HCT116 (cell line): ENCODE data around the gene HMGN3. TPM values are rescaled to one million over a fixed set of nuclear protein-coding genes. Genes with fewer than 3 reads are reported as not detected.

Source experiments
- ATAC-seq: fragments of 200-7000 bp; cut with Tn5 transposase; 2 replicates; pipeline ENCODE4 v1.9.1; 2020; ENCODE audit warnings: mild to moderate bottlenecking, moderate library complexity
- BruUV-seq: library from RNA; stranded (reverse); fragments of 400-500 nt; replicated peaks from 2 replicates; lab custom pipeline; 2021; lab: Mats Ljungman, UMichigan
- CTCF ChIA-PET: fragments of 300-600 bp; sonication (Branson Sonifier 250); formaldehyde crosslinking; loops from one replicate; lab custom pipeline; 2021; ENCODE audit warnings: antibody characterized with exemption; lab: Charles Lee
- POLR2A ChIA-PET: fragments of 300-600, 350-600 bp; sonication (Branson Sonifier 250); formaldehyde crosslinking; loops from one replicate; lab custom pipeline; 2021; ENCODE audit warnings: antibody characterized with exemption; lab: Charles Lee
- RAD21 ChIA-PET, 2 experiments: fragments of 300-600 bp; sonication (Branson Sonifier 250); formaldehyde crosslinking; loops; one replicate each; lab custom pipeline; 2023; ENCODE audit warnings: low total read pairs in 2 of 2; ENCODE audit not compliant: uncharacterized antibody in 2 of 2, unreplicated experiment in 2 of 2, low non-redundant PET in 1 of 2; lab: Charles Lee
- DNase-seq: peaks from one replicate; pipeline ENCODE4 v3.0.0-alpha.2; 2010; ENCODE audit warnings: low read depth, low spot score
- H2AFZ ChIP-seq: fragments of 200-600 bp; shearing (Covaris generic), sonication (generic); 2 replicates; pipeline ENCODE4 v1.6.1; 2017; ENCODE audit warnings: low read depth, mixed run types, mixed read lengths, antibody characterized with exemption, low read length; ENCODE audit not compliant: poor library complexity, severe bottlenecking
- H3K27ac ChIP-seq: 2 replicates; pipeline ENCODE4 v1.5.1; 2012; ENCODE audit warnings: low read depth, low read length
- H3K27me3 ChIP-seq: fragments of 200-600 bp; sonication (generic); 2 replicates; pipeline ENCODE4 v1.6.1; 2016; ENCODE audit warnings: mixed run types, low read length, mixed read lengths; ENCODE audit not compliant: insufficient read depth
- H3K36me3 ChIP-seq, 2 experiments: fragments of 200-500 bp in 1 of 2; fragments of 200-600 bp in 1 of 2; sonication (Bioruptor generic) in 1 of 2; sonication (generic) in 1 of 2; 2 replicates each; pipeline versions ENCODE4 v1.5.1 to v1.6.1; 2014 to 2016; ENCODE audit warnings: low read length in 2 of 2, inconsistent platforms in 1 of 2, mixed read lengths in 1 of 2, mixed run types in 1 of 2; ENCODE audit not compliant: insufficient read depth in 2 of 2, control insufficient read depth in 1 of 2
- H3K4me1 ChIP-seq, 2 experiments: fragments of 200-600 bp in 1 of 2; sonication (generic) in 1 of 2; 2 replicates each; pipeline versions ENCODE4 v1.5.1 to v1.6.1; 2012 to 2017; ENCODE audit warnings: low read length in 2 of 2, inconsistent platforms in 1 of 2, mild to moderate bottlenecking in 1 of 2, mixed read lengths in 1 of 2, mixed run types in 1 of 2, moderate library complexity in 1 of 2; ENCODE audit not compliant: insufficient read depth in 2 of 2, control insufficient read depth in 1 of 2
- H3K4me2 ChIP-seq: fragments of 200-600 bp; sonication (generic); 2 replicates; pipeline ENCODE4 v1.6.1; 2017; ENCODE audit warnings: mixed run types, low read length, mixed read lengths
- H3K4me3 ChIP-seq, 2 experiments: fragments of 200-600 bp in 1 of 2; sonication (generic) in 1 of 2; replicated peaks in 1 of 2; 2 replicates each; pipeline ENCODE4 v1.5.1; 2011 to 2016; ENCODE audit warnings: low read length in 2 of 2, control low read depth in 1 of 2, low read depth in 1 of 2, mild to moderate bottlenecking in 1 of 2, mixed read lengths in 1 of 2, mixed run types in 1 of 2
- H3K79me2 ChIP-seq: fragments of 200-600 bp; sonication (generic); 2 replicates; pipeline ENCODE4 v1.6.1; 2017; ENCODE audit warnings: mild to moderate bottlenecking, mixed run types, low read length, moderate library complexity, mixed read lengths; ENCODE audit not compliant: insufficient read depth
- H3K9ac ChIP-seq: fragments of 200-600 bp; sonication (generic); 2 replicates; pipeline ENCODE4 v1.6.1; 2016; ENCODE audit warnings: low read length, mixed read lengths
- H3K9me2 ChIP-seq: fragments of 200-600 bp; sonication (generic), shearing (Covaris generic); 2 replicates; pipeline ENCODE4 v1.6.1; 2017; ENCODE audit warnings: mixed run types, mild to moderate bottlenecking, moderate library complexity; ENCODE audit not compliant: insufficient read depth
- H3K9me3 ChIP-seq, 2 experiments: fragments of 200-500 bp in 1 of 2; fragments of 200-600 bp in 1 of 2; sonication (Bioruptor generic) in 1 of 2; sonication (generic) in 1 of 2; 2 replicates each; pipeline ENCODE4 v1.6.1; 2014 to 2017; ENCODE audit warnings: low read length in 2 of 2, mixed read lengths in 2 of 2, inconsistent platforms in 1 of 2, low read depth in 1 of 2, mild to moderate bottlenecking in 1 of 2, mixed run types in 1 of 2, moderate library complexity in 1 of 2; ENCODE audit not compliant: control insufficient read depth in 1 of 2, insufficient read depth in 1 of 2
- H4K20me1 ChIP-seq: fragments of 200-600 bp; sonication (generic), shearing (Covaris generic); 2 replicates; pipeline ENCODE4 v1.6.1; 2017; ENCODE audit warnings: mixed run types, mild to moderate bottlenecking, moderate library complexity; ENCODE audit not compliant: insufficient read depth
- CTCF ChIP-seq, 3 experiments: fragments of 200-600 bp in 1 of 3; sonication (generic) in 1 of 3; IDR thresholded peaks in 2 of 3; conservative IDR thresholded peaks in 1 of 3; 2 replicates each; pipeline ENCODE4 v1.5.1; 2012 to 2017; ENCODE audit warnings: low read depth in 2 of 3, low read length in 2 of 3, antibody characterized with exemption in 1 of 3, borderline replicate concordance in 1 of 3, control low read depth in 1 of 3, mild to moderate bottlenecking in 1 of 3, mixed read lengths in 1 of 3, mixed run types in 1 of 3, moderate library complexity in 1 of 3; ENCODE audit not compliant: insufficient read depth in 1 of 3
- ELF1 ChIP-seq: IDR thresholded peaks from 2 replicates; pipeline ENCODE4 v1.6.1; 2012; ENCODE audit warnings: low read depth, borderline replicate concordance
- EZH2 ChIP-seq: fragments of 200-600 bp; sonication (generic); IDR thresholded peaks from 2 replicates; pipeline ENCODE4 v1.6.1; 2017; ENCODE audit warnings: antibody characterized with exemption, mixed run types
- FOSL1 ChIP-seq: IDR thresholded peaks from 2 replicates; pipeline ENCODE4 v1.6.1; 2012; ENCODE audit warnings: low read depth
- JUND ChIP-seq: IDR thresholded peaks from 2 replicates; pipeline ENCODE4 v1.6.1; 2012
- MAX ChIP-seq: IDR thresholded peaks from 2 replicates; pipeline ENCODE4 v1.6.1; 2012
- POLR2AphosphoS5 ChIP-seq: IDR thresholded peaks from 2 replicates; pipeline ENCODE4 v1.6.1; 2011; ENCODE audit warnings: mild to moderate bottlenecking, low read depth, low read length, moderate library complexity
- SIN3A ChIP-seq: IDR thresholded peaks from 2 replicates; pipeline ENCODE4 v1.6.1; 2012; ENCODE audit warnings: low read depth
- YY1 ChIP-seq: IDR thresholded peaks from 2 replicates; pipeline ENCODE4 v1.6.1; 2011; ENCODE audit warnings: low read length, low read depth, moderate library complexity, mild to moderate bottlenecking; ENCODE audit not compliant: insufficient replicate concordance; ENCODE audit errors: extremely low read depth
- ZFX ChIP-seq: fragments of 450-650 bp; IDR thresholded peaks from 2 replicates; pipeline ENCODE4 v1.6.1; 2017
- intact Hi-C: fragments of 100-400 bp; cut with micrococcal nuclease; formaldehyde crosslinking; loops from 2 replicates; pipeline ENCODE4 v1.10.0; 2022
- total RNA-seq: library from RNA; stranded (reverse); gene quantifications from one replicate; pipeline ENCODE4 v1.2.1, GENCODE V29; 2021; ENCODE audit not compliant: unreplicated experiment

Gene HMGN3
- total RNA-seq, 1 experiment from 2014 or later = 60.5 TPM

- Histone ChIP-seq H3K4me2 (no peak overlapping the region), H4K20me1 (no peaks in the 10 kb centered on the region), H2AFZ (no peak overlapping the region), H3K4me3 (no peak overlapping the region), H3K9me2 (no peaks in the 10 kb centered on the region), H3K36me3 (no peaks in the 10 kb centered on the region), H3K4me1 (peaks cover 0 to 12% of the 10 kb centered on the region in 2 experiments; a peak in 1 of 4 replicates), H3K27me3 (no peaks in the 10 kb centered on the region), H3K9ac (no peak overlapping the region), H3K79me2 (no peaks in the 10 kb centered on the region), H3K9me3 (no peaks in the 10 kb centered on the region), H3K27ac (no peak overlapping the region)
- no peak for ATAC-seq
- POLR2A ChIA-PET = no interaction called here
- CTCF ChIA-PET = no interaction called here
- BruUV-seq = no TSS peak
- RAD21 ChIA-PET = no interaction called here
- no peak for TF ChIP-seq CTCF (IDR thresholded peaks at IDR 0.05 in 2 of 3, conservative IDR thresholded peaks at IDR 0.05 in 1 of 3; ENCODE audit: borderline replicate concordance in 1 of 3, insufficient read depth in 1 of 3, low read depth in 2 of 3, low read length in 2 of 3)
- no peak for TF ChIP-seq FOSL1
- no peak for TF ChIP-seq ZFX
- no peak for TF ChIP-seq YY1
- no peak for TF ChIP-seq EZH2
- no peak for TF ChIP-seq POLR2AphosphoS5
- no peak for TF ChIP-seq JUND
- no peak for TF ChIP-seq MAX
- no peak for TF ChIP-seq ELF1
- TF ChIP-seq SIN3A = no peak
- DNase-seq = no peak
- intact Hi-C loops = no loop called here
Observed at GRCh38 chr6:79241228-79241627, 6.7 kb upstream of the HMGN3 start.
